SK-N-MC (cell line): ENCODE results near the gene ACRV1.

Source experiments
- EZH2 ChIP-seq: fragments of 200-600 bp; sonication (generic); IDR thresholded peaks from one replicate; pipeline ENCODE4 v1.6.1; 2017; ENCODE audit warnings: antibody characterized with exemption
- POLR2AphosphoS5 ChIP-seq: IDR thresholded peaks from 2 replicates; pipeline ENCODE4 v1.6.1; 2012; ENCODE audit warnings: mild to moderate bottlenecking, low read depth, low read length, borderline replicate concordance

GRCh38 chr11:125637840-125638239, 42.8 kb downstream of the ACRV1 start:
- TF ChIP-seq POLR2AphosphoS5 = no peak
- no peak for TF ChIP-seq EZH2
